ENCODE data around the gene RTF2. TPM values are rescaled to one million over a fixed set of nuclear protein-coding genes. Genes with fewer than 3 reads are reported as not detected.

Gene RTF2
- total RNA-seq, 5 donors from 2014 or later (not counting 1 experiment from before 2014, with no cell fraction given), result 55.8 to 69.7 (median 64.8) TPM

- ChIA-PET POLR2A (no interaction called here), CTCF (interaction anchor here in 1 of 2 donors (0.7 kb wide), 1 partner anchor 9 kb away, joined by 5 read pairs; no protein-coding TSS in a partner anchor)
- ATAC-seq (replicated peaks in 1 of 4) (no peak), DNase-seq (no peak)
- Histone ChIP-seq H3K4me1 (ENCODE audit: control insufficient read depth in 1 of 2, extremely low read depth in 1 of 2, insufficient read depth in 2 of 2, low read length in 2 of 2) (no peaks in the 10 kb centered on the region), H3K36me3 (ENCODE audit: control insufficient read depth in 2 of 2, extremely low read depth in 1 of 2, insufficient read depth in 1 of 2, low read length in 1 of 2) (no peaks in the 10 kb centered on the region), H3K27ac (ENCODE audit: low read length) (no peak overlapping the region), H3K27me3 (replicated peaks in 1 of 2; ENCODE audit: control insufficient read depth in 2 of 2, extremely low read depth in 1 of 2, insufficient read depth in 2 of 2, low read length in 1 of 2) (peaks cover 0 to 18% of the 10 kb centered on the region in 2 experiments), H3K4me3 (ENCODE audit: control insufficient read depth in 1 of 2, extremely low read depth in 1 of 2, low read length in 1 of 2) (no peak overlapping the region), H3K9me3 (no peaks in the 10 kb centered on the region)
- Mint-ChIP-seq H3K36me3 (no peaks in the 10 kb centered on the region), H3K9me3 (no peaks in the 10 kb centered on the region), H3K27ac (no peak overlapping the region), H3K4me1 (no peaks in the 10 kb centered on the region), H3K27me3 (peaks cover 10 to 17% of the 10 kb centered on the region in 2 donors), H3K4me3 (no peak overlapping the region)
- WGBS (ENCODE audit: insufficient coverage), result 90% methylated on average over 2 of the region's 3 CpGs
These were observed 98.2 kb downstream of the RTF2 start for GRCh38 chr20:56566621-56567020.

Other genes starting within 250 kb of the RTF2 start
- not detected for gene MC3R, start 219.9 kb upstream of the RTF2 start, total RNA-seq
- gene FAM210B, start 109.7 kb upstream of the RTF2 start, total RNA-seq, result 10 to 100 TPM; 17.2 to 23.9 (median 20.4) TPM
- gene AURKA, start 76.4 kb upstream of the RTF2 start, total RNA-seq, result 1 to 10 TPM; 1.3 to 2.3 (median 2.0) TPM
- gene CSTF1, start 76.0 kb upstream of the RTF2 start, total RNA-seq, result 10 to 100 TPM; 17.3 to 47.7 (median 41.9) TPM
- 10 to 100 TPM in 3 of 5 donors, 1 to 10 TPM in 2; 8.0 to 13.8 (median 11.2) TPM for gene CASS4, start 56.4 kb upstream of the RTF2 start, total RNA-seq
- 1 to 10 TPM; 3.7 to 5.6 (median 4.7) TPM for gene FAM209A, start 56.1 kb downstream of the RTF2 start, total RNA-seq
- gene FAM209B, start 64.6 kb downstream of the RTF2 start, total RNA-seq, result 1 to 10 TPM; 1.8 to 3.3 (median 2.9) TPM
- gene TFAP2C, start 160.7 kb downstream of the RTF2 start, total RNA-seq, result under 1 TPM in 2 of 5 donors, not detected in 3; 0.16 TPM